LoVo (cell line): ENCODE measurements around the gene RDH8.
A peak's percentile ranks its signal among the peaks of the same experiment; 100 is the strongest.
"Not testable (repeated sequence)": the region's sequence is repeated elsewhere in the genome, so short reads cannot be mapped to it uniquely, and the experiment has no call there.

ENCODE experiments used
- DNase-seq: peaks from one replicate; pipeline ENCODE4 v3.0.0-alpha.2; 2016; ENCODE audit warnings: low spot score

Gene RDH8

GRCh38 chr19:10005632-10006334 lies 7.5 kb upstream of the RDH8 start:
- DNase-seq, result no peak

GRCh38 chr19:10006335-10006708 lies 7.0 kb upstream of the RDH8 start:
- DNase-seq, result no peak

GRCh38 chr19:10006752-10007323 lies 6.4 kb upstream of the RDH8 start:
- DNase-seq, result no peak

DNA sequence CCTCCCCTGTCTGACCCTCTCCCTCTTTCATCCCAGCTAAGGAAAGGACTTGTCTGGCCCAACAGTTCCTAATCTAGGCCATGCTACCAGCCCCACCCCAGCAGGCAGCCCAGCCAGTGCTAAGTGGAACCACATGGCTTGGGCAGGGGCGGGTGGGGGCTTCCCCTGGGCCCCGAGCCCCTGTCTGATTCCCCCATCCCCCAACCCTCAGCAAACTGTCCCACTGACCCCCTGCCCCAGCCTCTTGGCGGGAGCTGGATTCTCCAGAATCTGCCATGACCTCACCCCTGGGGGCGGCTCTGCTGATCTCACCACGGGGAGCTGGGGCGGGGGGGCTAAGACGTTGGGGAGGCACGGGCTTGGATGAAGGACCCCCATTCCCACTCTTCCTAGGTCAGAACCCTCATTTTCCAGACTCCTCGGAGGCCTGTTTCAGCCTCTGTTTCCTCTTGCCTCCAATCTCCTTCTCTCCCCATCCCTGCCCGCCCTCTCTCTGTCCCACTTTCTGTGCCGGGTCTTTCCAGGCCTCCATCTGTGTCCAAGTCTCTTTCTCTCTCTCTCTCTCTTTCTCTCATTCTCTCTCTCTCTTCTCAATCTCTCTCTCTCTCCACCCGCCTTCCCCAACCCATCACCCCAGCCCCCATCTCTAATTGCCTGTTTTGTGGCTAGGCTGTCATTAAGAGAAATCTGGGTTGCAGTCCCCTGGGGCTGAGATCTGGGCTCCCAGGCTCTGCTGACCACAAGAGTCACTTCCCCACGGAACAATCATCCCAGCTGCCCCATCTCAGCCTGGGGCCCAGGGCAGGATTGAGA lies 5.7 kb upstream of the RDH8 start:
- DNase-seq, result no peak

DNA sequence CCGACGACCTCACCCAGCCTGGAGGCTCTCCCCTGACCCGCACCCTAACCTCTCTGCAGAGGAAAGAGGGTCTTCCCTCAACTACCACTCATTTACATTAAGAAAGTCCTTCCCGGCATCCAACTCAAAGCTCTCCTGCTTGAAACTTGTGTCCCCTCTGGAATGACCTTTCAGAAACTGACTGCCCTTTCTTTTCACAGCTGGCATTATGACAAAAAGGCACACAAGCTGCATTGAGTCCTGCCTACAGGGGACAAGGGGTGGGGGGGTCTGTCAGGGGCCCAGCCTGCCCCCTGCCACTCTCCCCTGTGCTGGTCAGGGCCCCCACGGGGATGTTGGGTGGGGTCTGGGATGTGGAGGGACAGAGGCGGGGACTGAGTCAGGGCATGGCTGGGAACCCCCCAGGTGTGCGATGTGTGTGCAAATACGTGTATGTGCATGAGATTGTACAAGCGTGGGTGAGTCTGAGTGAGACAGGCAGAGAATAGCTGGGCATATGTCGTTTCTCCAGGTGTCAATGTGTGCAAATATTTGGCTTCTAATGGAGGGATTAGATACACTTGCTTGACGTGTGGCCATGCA lies 5.0 kb upstream of the RDH8 start:
- DNase-seq, result no peak

DNA sequence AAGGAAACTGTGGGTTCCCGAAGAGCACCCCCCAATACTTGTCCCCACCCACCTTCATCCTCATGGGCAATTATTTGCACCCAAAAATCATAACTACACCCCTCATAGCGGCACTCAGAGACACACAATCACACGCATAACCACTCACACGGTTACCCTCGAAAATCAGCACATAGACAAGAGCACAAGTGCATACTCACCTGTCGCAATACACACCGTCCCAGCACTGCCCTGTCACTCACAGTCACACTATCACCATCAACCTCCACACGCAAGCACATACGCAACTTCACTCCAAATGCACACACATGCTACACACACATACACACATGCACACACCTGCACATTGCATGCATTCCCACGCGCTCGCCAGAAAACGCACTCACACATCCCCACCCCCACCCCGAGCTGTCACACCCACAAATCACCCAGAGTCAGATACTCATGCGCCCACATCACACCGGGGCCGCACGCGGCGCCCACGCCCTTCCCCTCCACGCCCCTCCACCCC lies 3.5 kb upstream of the RDH8 start:
- no peak for DNase-seq

DNA sequence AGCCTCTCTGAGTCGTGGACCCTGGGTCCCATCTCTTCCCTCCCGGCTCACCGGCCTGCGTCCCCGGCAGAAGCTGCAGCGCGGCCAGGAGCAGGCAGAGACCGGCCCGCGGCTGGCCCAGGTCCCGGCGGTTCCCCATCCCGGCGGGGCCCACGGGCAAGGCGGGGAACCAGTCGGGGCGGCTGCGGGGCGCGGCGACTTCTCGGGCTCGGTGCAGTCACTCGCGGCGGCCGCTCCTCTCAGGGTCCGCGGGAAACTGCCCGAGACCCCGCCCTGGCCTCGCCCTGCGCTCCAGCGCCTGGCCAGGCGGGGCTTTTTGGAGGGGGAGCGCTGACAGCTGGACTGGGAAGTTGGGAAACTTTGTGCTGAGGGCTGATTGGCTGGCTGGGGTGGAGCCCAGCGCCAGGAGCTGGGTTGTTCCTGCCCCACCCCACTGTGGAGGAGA lies 3.0 kb upstream of the RDH8 start, which contains the start of gene COL5A3:
Gene COL5A3, minus strand, starts transcription at position 258 of the 445 bp plus-strand sequence. Its CDS starts 119 bp downstream, at position 139.
- no peak for DNase-seq

- no peak for DNase-seq
Observed at GRCh38 chr19:10010939-10011338, 2.3 kb upstream of the RDH8 start.

GRCh38 chr19:10011974-10012373 lies 1.3 kb upstream of the RDH8 start:
- DNase-seq, result no peak

- DNase-seq, result no peak
Observed at GRCh38 chr19:10013834-10014618, 743 bp downstream of the RDH8 start.

DNA sequence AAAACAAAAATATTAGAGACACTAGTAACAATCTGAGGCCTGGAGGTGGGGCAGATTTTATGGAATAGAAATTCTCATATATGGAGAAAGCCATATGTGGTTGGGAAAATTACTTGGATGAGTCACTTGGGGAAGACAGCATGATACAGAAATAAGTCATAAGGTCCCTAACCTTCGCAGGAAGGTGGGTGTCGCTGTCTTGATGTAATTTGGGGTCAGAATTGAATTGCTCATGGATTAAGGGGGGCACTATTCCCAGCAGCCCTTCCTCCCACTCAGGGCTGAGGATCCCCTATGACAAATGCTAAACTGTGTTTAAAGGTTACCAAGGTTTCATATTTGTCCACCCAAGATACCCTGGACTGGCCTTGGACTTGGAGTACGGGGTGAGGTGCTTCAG lies 5.0 kb downstream of the RDH8 start:
- no peak for DNase-seq

DNA sequence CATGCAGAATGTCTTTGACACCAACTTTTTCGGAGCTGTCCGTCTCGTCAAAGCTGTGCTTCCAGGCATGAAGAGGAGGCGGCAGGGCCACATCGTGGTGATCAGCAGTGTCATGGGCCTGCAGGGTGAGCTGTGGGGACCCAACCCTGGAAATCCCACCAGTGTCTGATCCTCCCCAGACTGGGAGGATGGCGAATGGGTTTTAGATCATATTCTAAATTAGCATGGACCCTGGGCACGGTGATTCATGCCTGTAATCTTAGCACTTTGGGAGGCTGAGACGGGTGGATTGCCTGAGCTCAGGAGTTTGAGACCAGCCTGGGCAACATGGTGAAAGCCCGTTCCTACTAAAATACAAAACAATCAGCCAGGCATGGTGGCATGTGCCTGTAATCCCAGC lies 5.5 kb downstream of the RDH8 start:
- DNase-seq, result no peak

DNA sequence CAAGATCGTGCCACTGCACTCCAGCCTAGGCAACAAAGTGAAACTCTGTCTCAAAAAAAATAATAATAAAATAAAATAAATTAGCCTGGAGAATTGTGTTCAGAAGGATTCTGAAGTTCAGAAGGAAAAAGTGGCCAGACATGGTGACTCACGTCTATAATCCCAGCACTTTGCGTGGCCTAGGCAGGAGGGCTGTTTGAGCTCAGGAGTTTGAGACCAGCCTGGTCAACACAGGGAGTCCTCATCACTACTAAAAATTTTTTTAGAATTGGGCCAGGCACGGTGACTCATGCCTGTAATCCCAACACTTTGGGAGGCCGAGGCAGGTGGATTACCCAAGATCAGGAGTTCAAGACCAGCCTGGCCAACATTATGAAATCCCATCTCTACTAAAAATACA lies 6.0 kb downstream of the RDH8 start:
- DNase-seq, result no peak

GRCh38 chr19:10020851-10021250 lies 7.6 kb downstream of the RDH8 start:
- DNase-seq, result no peak

GRCh38 chr19:10021446-10021845 lies 8.2 kb downstream of the RDH8 start:
- no peak for DNase-seq

GRCh38 chr19:10021863-10022262 lies 8.6 kb downstream of the RDH8 start:
- DNase-seq, result no peak

- not testable (repeated sequence) for DNase-seq
Observed at GRCh38 chr19:10023096-10023495, 9.8 kb downstream of the RDH8 start.

DNA sequence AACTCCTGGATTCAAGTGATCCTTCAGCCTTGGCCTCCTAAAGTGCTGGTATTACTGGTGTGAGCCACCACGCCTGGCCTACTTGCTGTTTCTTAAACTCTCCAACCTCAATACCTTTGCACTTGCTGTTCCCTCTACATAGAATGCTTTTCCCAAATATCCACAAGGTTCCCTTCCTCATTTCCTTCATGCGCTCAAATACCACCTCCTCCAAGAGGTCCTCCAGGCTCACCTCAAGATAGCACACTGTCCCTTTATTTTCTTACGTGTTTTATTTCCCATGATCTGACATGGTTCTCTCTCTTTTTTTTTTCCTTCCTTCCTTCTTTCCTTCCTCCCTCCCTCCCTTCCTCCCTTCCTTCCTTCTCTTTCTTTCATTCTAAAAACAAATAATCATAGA lies 13.5 kb downstream of the RDH8 start:
- DNase-seq, result no peak

DNA sequence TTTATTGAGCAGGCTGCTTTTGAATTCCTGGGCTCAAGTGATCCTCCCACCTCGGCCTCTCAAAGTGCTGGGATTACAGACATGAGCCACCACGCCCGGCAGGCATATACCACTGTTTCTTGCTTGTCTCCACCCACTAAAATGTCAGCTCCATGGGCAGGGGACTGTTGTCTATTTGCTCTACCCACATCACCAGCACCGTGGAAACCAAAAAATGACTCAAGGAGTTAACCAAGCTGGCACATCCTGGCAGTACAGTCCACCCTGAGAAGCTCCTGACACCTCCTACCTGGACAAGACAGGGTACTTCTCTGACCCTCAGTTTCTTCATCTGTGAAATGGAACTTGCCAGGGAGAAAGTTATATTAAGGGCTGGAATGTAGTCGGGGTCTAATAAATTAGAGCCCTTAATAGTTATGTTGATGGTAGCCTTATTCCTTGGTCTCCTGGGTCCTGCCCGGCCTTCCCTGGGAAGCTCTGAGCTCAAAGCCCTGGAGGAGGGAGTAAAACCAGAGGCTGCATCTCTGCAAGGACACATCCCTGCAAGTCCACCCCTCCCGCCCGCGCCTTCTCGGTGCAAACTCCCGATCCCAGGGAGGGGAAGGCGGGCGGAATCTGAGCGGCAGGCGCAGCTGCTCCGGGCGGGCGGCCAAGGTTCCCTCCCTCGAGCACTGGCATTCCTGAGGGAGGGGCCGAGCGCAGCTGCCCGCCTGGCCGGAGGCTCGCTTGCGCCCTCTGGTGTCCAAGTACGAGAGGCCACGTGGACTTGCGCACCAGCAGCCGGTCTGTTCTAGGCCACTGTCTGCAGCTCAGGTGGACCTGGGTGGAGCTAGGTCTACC lies 14.1 kb downstream of the RDH8 start:
- peak; percentile 98 for DNase-seq

- no peak for DNase-seq
Observed at GRCh38 chr19:10033614-10034013, 20.3 kb downstream of the RDH8 start.

DNA sequence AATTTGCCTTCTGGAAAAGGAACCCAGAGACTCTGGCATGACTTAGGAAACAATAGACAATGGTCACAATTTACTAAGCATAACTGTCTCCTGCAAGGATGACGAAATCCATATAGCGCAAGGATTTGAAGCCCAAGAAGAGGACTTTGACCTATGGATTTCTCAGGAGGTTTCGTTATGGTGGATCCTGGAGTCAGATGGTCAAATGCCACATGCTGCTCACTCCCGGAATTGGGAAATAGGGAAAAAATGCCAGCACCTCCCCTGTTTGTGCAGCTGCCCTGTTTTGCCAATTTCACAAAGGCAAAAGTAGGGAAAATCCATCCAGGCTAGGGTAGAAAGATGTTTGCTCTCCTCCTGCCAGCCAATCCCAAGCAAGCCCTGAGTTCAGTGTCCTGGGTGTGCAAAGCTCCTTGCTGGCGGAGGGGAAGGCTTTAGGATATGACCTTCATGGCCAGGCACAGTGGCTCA lies 23.4 kb downstream of the RDH8 start:
- peak; percentile 70 for DNase-seq
